Kidney tubule cell (primary cell): ENCODE results near the gene GORASP2.

Experiments used
- DNase-seq: peaks from one replicate; pipeline ENCODE4 v3.0.0-alpha.2; 2018; ENCODE audit warnings: low spot score

The GORASP2 gene

GRCh38 chr2:170999654-171000053 is 70.6 kb downstream of the GORASP2 start:
- DNase-seq = no peak

GRCh38 chr2:171004363-171004762 is 75.3 kb downstream of the GORASP2 start:
- DNase-seq = no peak

GRCh38 chr2:171004833-171005232 is 75.8 kb downstream of the GORASP2 start:
- no peak for DNase-seq

GRCh38 chr2:171008550-171009205 is 79.6 kb downstream of the GORASP2 start:
- no peak for DNase-seq

- DNase-seq = no peak
These were observed 80.3 kb downstream of the GORASP2 start for GRCh38 chr2:171009386-171009785.

- no peak for DNase-seq
These were observed 84.8 kb downstream of the GORASP2 start for GRCh38 chr2:171013851-171014250.

GRCh38 chr2:171016125-171016524 is 87.1 kb downstream of the GORASP2 start:
- no peak for DNase-seq
